Natural killer cell treated with Interleukin-12 subunit alpha and Interleukin-12 subunit beta and Interleukin-15 and Interleukin-18, amount 100 ng/mL, for 72 hours (primary cell): Measurements from ENCODE around the gene SUCLG2. TPM values are rescaled to one million over a fixed set of nuclear protein-coding genes. Genes with fewer than 3 reads are reported as not detected.

Experiments
- ATAC-seq, 2 donors: fragments of 150-1000 bp; cut with Tn5 transposase in 1 of 2; sonication (Bioruptor Pico), chemical (Tn5 transposase) in 1 of 2; 2 replicates each; pipeline ENCODE4 v1.10.0; 2021
- DNase-seq: peaks from one replicate; pipeline ENCODE4 v3.0.0; 2022; ENCODE audit warnings: low spot score
- H3K27ac Mint-ChIP-seq, 2 donors: 1 replicate in 1 of 2; 2 replicates in 1 of 2; pipeline ENCODE4 v1.8.0; 2022; ENCODE audit warnings: mixed read lengths in 2 of 2, mild to moderate bottlenecking in 1 of 2, moderate library complexity in 1 of 2
- H3K27me3 Mint-ChIP-seq, 2 donors: 1 replicate in 1 of 2; 2 replicates in 1 of 2; pipeline ENCODE4 v1.8.0; 2022; ENCODE audit warnings: mixed read lengths in 2 of 2
- H3K36me3 Mint-ChIP-seq: one replicate; pipeline ENCODE4 v1.8.0; 2022; ENCODE audit warnings: mixed read lengths
- H3K4me1 Mint-ChIP-seq, 2 donors: 1 replicate in 1 of 2; 2 replicates in 1 of 2; pipeline ENCODE4 v1.8.0; 2022; ENCODE audit warnings: low read depth in 2 of 2, mixed read lengths in 2 of 2, mild to moderate bottlenecking in 1 of 2
- H3K4me3 Mint-ChIP-seq: one replicate; pipeline ENCODE4 v1.8.0; 2022; ENCODE audit warnings: mixed read lengths
- H3K9me3 Mint-ChIP-seq: 2 replicates; pipeline ENCODE4 v1.8.0; 2022; ENCODE audit warnings: mixed read lengths
- total RNA-seq, 2 donors: library from RNA; stranded (reverse); gene quantifications; one replicate each; pipeline ENCODE4 v1.2.3, GENCODE V29; 2022

Gene SUCLG2
- total RNA-seq, 2 donors from 2014 or later: 18.9 to 28.2 TPM

DNA sequence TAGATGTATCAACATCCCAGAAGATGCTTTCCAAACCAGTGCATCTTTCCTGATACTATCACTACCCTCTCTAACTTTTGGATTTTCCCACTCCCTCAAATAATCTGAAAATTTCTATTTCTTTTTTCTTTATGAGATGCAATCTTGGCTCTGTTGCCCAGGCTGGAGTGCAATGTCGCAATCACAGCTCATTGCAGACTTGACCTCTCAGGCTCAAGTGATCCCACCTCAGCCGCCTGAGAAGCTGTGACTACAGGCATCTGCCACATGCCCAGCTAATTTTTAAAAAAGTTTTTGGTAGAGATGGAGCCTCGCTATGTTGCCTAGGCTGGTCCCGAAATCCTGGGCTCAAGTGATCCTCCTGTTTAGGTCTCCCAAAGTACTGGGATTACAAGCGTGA, 239.7 kb downstream of the SUCLG2 start:
- Mint-ChIP-seq H3K27me3 (no peaks in the 10 kb centered on the region), H3K27ac (no peak overlapping the region), H3K9me3 (no peaks in the 10 kb centered on the region), H3K4me3 (no peak overlapping the region), H3K4me1 (peaks cover 14 to 25% of the 10 kb centered on the region in 2 donors), H3K36me3 (peaks cover 12% of the 10 kb centered on the region)
- no peak for ATAC-seq
- no peak for DNase-seq

DNA sequence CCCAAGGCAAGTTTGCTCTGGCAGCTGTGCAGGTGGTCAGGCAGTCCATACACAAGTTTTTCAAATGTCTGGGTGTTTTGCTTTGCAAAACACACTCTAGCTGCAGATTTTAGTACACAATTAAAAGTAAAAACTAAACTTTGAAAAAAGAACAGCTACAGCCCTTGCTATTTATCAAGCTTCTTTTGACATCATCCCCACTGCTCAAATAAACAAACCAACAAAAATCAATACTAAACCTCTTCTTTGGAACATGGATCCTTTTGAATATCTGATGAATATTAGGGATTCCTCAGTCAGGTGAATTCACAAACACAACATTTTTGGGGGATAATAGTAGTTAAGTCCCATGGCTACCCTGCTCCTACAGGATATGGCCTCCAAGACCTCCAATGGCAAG, 249.2 kb downstream of the SUCLG2 start:
- H3K36me3 Mint-ChIP-seq: peaks cover 18% of the 10 kb centered on the region
- no peak for ATAC-seq
- DNase-seq: no peak
- no peak overlapping the region for H3K27ac Mint-ChIP-seq
- H3K9me3 Mint-ChIP-seq: no peaks in the 10 kb centered on the region
- peaks cover 8% of the 10 kb centered on the region in 2 donors for H3K4me1 Mint-ChIP-seq
- H3K27me3 Mint-ChIP-seq: no peaks in the 10 kb centered on the region
- H3K4me3 Mint-ChIP-seq: no peak overlapping the region

DNA sequence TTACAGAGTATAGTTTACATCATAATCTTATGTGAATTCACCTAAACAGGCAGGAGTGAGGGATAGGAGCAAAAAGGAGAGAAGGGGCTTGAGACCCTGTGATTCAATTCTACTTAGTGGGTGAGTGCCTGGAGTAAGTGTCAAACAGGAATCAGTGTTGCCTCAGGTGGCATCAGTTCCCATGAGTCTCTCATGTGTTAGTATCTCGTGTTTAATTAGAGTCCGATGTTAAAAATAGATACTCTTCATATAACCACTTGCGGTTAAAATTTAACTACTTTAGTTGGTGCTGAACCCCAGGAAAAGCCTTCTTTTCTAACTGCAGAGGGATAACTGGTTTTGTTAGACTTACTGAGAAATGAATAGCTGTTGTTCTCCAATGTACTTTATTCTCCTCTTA, 251.5 kb downstream of the SUCLG2 start:
- no peaks in the 10 kb centered on the region for H3K27me3 Mint-ChIP-seq
- no peaks in the 10 kb centered on the region for H3K9me3 Mint-ChIP-seq
- ATAC-seq (no peak), DNase-seq (no peak)
- peaks cover 12% of the 10 kb centered on the region for H3K36me3 Mint-ChIP-seq
- H3K27ac Mint-ChIP-seq: peak overlapping the region in 1 of 2 donors; percentile 47
- H3K4me3 Mint-ChIP-seq: no peak overlapping the region
- H3K4me1 Mint-ChIP-seq: peaks cover 4% of the 10 kb centered on the region in 2 donors

DNA sequence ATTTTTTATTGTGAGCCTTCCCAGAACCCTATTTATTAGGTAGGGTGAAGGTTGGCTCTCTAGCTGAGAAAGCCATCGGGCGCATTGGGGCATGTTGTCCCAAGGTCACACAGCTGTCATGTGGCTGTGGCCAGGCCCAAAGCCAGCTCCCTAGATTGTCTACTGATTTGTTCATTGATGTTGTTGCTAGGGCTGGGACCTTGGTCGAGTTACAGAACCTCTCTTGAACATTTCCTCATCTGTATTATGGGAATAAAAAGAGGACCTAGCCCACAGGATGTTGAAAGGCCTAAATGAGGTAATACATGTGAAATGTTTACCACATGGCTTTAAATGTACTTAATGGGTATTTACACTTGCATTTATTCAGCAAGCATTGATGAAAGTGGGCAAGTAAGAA, 252.5 kb downstream of the SUCLG2 start:
- H3K9me3 Mint-ChIP-seq: no peaks in the 10 kb centered on the region
- peaks cover 11% of the 10 kb centered on the region for H3K36me3 Mint-ChIP-seq
- no peak overlapping the region for H3K27ac Mint-ChIP-seq

DNA sequence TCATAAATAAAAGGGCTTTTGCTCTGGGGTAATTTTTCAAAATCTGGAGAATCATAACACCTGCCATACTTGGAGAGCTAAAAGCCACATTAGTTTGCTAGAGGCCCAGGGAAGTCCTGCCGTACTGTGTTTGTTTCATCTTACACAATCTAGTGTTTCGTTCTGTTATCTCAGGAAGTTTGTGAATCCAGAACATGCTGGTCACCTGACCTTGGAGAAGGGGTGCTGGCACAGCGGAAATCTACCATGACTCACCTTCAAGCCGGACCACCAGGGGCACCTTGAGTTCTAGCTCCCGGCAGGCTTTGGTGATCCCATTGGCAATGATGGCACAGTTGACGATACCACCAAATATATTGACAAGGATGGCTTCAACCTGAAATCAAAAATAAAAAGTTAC, 253.9 kb downstream of the SUCLG2 start:
- H3K4me1 Mint-ChIP-seq: peaks cover 4 to 10% of the 10 kb centered on the region in 2 donors
- no peaks in the 10 kb centered on the region for H3K27me3 Mint-ChIP-seq
- DNase-seq: no peak
- no peaks in the 10 kb centered on the region for H3K9me3 Mint-ChIP-seq
- ATAC-seq: no peak
- H3K4me3 Mint-ChIP-seq: no peak overlapping the region
- H3K36me3 Mint-ChIP-seq: peaks cover 5% of the 10 kb centered on the region
- no peak overlapping the region for H3K27ac Mint-ChIP-seq

More for the DNA sequence above, 252.5 kb downstream of the SUCLG2 start:
- Mint-ChIP-seq H3K4me1 (peaks cover 4% of the 10 kb centered on the region in 2 donors), H3K27me3 (no peaks in the 10 kb centered on the region), H3K4me3 (no peak overlapping the region)
- DNase-seq (no peak), ATAC-seq (no peak)

DNA sequence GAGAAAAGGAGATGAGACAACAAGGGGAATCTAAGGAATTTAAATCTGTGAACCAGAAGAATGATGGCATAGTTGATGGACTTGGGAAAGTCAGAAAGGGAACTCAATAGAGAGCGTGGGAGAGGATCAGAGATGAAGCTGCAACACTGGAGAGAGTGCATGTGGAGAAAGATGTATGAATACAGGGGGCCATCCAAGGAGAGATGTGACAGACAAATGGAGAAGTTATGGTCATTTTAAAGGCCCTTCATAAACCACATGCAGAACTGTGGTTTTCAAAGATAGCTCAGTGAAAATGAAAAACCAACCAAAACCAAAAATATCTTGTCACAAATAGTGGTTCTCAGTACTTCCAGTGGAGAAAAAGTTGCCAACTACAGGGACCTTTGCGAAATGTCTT, 265.2 kb downstream of the SUCLG2 start:
- no peak overlapping the region for H3K27ac Mint-ChIP-seq
- H3K4me1 Mint-ChIP-seq: peaks cover 24 to 31% of the 10 kb centered on the region in 2 donors
- peak overlapping the region; percentile 2 for H3K4me3 Mint-ChIP-seq
- H3K27me3 Mint-ChIP-seq: no peaks in the 10 kb centered on the region
- DNase-seq: no peak
- peaks cover 24% of the 10 kb centered on the region for H3K36me3 Mint-ChIP-seq
- peak in 1 of 2 donors; percentile 20 for ATAC-seq
- H3K9me3 Mint-ChIP-seq: peaks cover 3% of the 10 kb centered on the region

DNA sequence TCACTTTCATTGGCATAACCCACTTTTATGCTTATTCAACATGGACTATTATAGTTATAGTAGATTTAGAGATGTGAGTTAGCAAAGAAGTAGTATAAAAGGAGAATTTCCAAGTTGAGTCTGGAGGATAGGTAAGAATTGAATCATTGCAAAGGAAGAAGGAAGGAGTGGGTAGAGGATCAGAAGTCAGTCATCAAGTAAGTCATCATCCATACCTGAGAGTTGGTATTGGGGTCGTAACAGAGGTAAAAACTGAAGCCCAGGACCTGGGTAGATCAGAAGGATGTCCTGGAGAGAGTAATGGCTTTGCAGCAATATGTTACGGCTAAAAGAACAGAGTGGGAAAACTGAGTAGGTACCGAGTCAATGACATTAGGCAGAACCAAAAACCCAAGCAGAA, 265.7 kb downstream of the SUCLG2 start:
- H3K27ac Mint-ChIP-seq: no peak overlapping the region

DNA sequence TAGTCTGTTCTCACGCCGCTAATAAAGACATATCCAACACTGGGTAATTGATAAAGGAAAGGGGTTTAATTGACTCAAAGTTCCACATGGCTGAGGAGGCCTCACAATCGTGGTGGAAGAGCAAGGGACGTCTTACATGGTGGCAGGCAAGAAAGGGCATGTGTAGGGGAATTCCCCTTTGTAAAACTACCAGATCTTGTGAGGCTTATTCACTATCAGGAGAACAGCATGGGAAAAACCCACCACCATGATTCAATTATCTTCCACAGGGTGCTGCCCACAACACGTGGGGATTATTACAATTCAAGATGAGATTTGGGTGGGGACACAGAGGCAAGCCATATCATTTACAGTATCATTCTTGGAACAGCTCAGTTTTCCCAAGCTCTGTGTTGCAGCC, 268.0 kb downstream of the SUCLG2 start:
- H3K36me3 Mint-ChIP-seq: peaks cover 18% of the 10 kb centered on the region
- DNase-seq: no peak
- ATAC-seq: no peak
- H3K27ac Mint-ChIP-seq: no peak overlapping the region
- H3K9me3 Mint-ChIP-seq: peaks cover 3% of the 10 kb centered on the region
- H3K4me1 Mint-ChIP-seq: peaks cover 18 to 25% of the 10 kb centered on the region in 2 donors
- H3K4me3 Mint-ChIP-seq: no peak overlapping the region
- no peaks in the 10 kb centered on the region for H3K27me3 Mint-ChIP-seq

More for the DNA sequence above, 265.7 kb downstream of the SUCLG2 start:
- ATAC-seq: no peak
- no peak for DNase-seq
- Mint-ChIP-seq H3K9me3 (peaks cover 3% of the 10 kb centered on the region), H3K36me3 (peaks cover 24% of the 10 kb centered on the region), H3K27me3 (no peaks in the 10 kb centered on the region), H3K4me3 (peak overlapping the region; percentile 2), H3K4me1 (peaks cover 24 to 31% of the 10 kb centered on the region in 2 donors)

DNA sequence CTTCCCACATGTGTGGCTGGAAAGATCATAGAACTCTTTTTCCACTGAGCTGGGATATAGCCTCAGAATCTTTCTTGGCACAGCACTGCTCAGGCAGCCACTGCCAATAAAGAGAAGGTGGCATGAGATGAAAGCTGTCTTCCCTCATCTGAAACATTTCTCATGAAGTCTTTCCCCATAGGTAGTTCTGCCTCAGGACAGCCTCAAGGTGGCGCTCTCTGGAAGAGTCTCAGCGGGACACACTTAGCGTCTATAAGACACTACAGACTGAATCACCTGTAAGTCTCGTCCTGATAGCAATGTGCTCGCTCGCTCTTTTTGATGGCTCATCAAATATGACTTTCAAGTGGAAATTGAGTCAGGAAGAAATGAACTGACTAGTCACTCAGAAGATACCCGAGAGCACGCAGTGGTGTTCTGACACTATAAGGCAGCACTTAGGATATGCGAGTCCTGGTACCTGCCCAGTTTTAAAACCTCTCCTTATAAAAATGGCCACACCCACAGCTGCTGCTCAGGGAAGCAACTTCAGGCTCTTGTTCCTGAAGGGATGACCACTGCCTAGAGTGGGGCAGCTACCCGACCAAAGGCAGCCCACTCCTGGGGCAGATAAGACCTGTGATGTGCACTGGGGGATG, 269.5 kb downstream of the SUCLG2 start:
- DNase-seq (no peak), ATAC-seq (no peak)
- H3K4me1 Mint-ChIP-seq: peaks cover 18 to 19% of the 10 kb centered on the region in 2 donors

DNA sequence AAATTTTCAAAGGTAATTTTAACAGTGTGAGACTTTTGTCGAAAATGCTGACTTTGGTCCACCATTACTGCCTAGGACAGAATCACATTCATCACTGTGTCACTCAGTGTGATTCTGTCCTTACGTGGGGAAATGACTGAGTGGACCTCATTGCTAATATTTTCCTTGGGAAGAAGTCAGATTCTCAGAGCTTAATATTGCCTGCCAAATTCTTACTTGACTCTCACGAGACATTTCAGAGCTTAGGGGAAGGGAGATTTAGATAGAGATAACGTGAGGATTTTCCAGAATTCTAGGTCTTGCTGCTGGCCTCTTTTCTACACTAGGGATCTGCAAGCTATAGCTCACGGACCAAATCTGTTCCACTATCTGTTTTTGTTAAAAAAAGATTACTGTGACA, 270.4 kb downstream of the SUCLG2 start:
- H3K36me3 Mint-ChIP-seq: peaks cover 18% of the 10 kb centered on the region
- H3K27me3 Mint-ChIP-seq: no peaks in the 10 kb centered on the region
- no peak for DNase-seq
- no peak overlapping the region for H3K4me3 Mint-ChIP-seq
- peaks cover 3% of the 10 kb centered on the region for H3K9me3 Mint-ChIP-seq
- peaks cover 12% of the 10 kb centered on the region in 2 donors for H3K4me1 Mint-ChIP-seq
- H3K27ac Mint-ChIP-seq: no peak overlapping the region
- no peak for ATAC-seq

More for the DNA sequence above, 269.5 kb downstream of the SUCLG2 start:
- Mint-ChIP-seq H3K9me3 (peaks cover 3% of the 10 kb centered on the region), H3K36me3 (peaks cover 18% of the 10 kb centered on the region), H3K27ac (no peak overlapping the region), H3K4me3 (no peak overlapping the region), H3K27me3 (no peaks in the 10 kb centered on the region)

DNA sequence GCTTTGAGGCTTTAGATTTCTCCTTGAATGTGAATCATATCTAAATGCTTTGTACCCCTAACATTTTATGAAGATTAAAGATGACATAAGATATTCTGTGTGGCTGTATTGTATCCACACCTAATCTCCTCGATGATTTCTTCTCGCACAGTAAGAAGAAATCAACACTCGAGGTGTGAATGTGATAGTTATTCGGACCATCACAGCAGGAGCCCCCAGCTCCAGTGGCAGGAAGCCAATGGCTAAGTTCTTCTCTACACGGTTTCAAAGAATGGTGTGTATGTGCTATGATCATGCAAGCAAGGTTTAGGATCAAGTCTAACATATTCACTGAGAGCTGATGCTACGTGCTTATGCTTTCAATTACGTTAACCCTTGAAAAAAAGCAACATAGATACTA, 271.0 kb downstream of the SUCLG2 start:
- ATAC-seq (no peak), DNase-seq (no peak)
- Mint-ChIP-seq H3K27me3 (no peaks in the 10 kb centered on the region), H3K27ac (no peak overlapping the region), H3K4me3 (no peak overlapping the region), H3K36me3 (peaks cover 11% of the 10 kb centered on the region), H3K9me3 (peaks cover 3% of the 10 kb centered on the region), H3K4me1 (peaks cover 6 to 7% of the 10 kb centered on the region in 2 donors)

DNA sequence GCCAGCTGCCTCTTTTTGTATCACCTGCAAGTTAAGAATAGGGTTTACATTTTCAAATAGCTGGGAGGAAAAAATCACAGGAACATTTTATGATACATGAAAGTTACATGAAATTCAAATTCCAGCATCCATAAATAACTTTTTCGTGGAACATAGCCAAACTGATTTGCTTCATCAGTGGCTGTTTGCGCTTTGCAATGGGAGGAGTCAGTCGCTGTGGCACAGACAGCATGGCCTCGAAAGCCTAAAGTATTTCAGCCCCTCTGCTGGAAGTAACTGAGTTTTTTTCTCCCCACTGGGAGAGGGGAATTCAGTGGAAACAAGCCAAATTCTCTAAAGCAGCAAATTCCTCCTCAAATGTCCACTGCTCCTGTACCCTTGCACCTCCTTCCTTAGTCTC, 271.9 kb downstream of the SUCLG2 start:
- Mint-ChIP-seq H3K27me3 (no peaks in the 10 kb centered on the region), H3K4me3 (no peak overlapping the region), H3K36me3 (peaks cover 11% of the 10 kb centered on the region), H3K27ac (no peak overlapping the region), H3K9me3 (peaks cover 3% of the 10 kb centered on the region), H3K4me1 (peaks cover 6 to 13% of the 10 kb centered on the region in 2 donors)
- ATAC-seq (no peak), DNase-seq (no peak)

DNA sequence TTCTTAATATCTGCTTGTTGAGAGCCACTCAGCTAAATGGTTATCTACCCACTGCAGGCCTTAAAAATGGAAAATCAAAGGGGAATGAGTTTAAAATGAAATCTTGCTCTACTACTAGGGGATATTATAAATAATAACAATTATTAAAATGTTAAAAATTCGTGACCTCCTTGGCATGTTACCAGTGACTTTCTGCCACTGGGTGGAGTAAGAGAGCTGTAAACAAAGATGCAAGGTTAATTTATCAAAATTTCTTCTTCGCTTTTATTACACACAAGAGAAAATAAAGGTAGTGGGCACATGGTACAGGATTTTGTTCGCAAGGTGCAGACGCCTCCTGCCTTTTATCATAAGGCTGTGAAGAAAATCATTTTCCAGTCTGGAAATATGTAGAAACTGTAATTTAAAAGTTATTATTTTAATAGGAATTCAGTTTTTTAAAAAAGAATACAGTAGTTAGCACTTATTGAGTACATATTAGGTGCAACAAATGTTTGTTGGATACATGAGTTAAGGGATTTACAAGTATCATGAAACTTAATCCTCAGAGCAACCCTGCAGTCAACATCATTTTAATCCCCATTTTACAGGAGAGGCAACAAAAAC, 272.6 kb downstream of the SUCLG2 start:
- H3K4me1 Mint-ChIP-seq: peaks cover 2 to 10% of the 10 kb centered on the region in 2 donors
- peaks cover 6% of the 10 kb centered on the region for H3K36me3 Mint-ChIP-seq
- DNase-seq (no peak), ATAC-seq (no peak)
- H3K27me3 Mint-ChIP-seq: no peaks in the 10 kb centered on the region
- no peak overlapping the region for H3K27ac Mint-ChIP-seq
- no peak overlapping the region for H3K4me3 Mint-ChIP-seq
- peaks cover 3% of the 10 kb centered on the region for H3K9me3 Mint-ChIP-seq

DNA sequence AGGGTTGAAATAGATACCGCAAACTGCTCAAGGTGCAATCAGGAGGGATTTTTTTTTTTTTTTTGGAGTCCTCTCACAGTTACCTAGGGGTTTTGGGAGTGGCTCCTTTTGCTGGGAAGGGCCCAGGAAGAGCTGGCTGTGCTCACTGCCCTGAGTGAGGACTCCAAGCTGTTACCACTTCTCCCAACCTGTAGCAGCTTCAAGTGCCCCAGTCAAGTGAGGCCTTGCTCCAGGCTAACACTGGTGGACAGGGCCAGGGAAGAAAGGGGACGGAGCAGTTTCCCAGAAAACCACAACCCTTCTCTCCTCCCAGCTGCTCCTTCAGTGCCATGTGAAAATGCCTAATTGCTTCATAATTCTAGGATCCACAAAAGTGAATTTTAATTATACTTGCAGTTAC, 274.3 kb downstream of the SUCLG2 start:
- no peak overlapping the region for H3K4me3 Mint-ChIP-seq
- ATAC-seq: no peak
- no peak overlapping the region for H3K27ac Mint-ChIP-seq
- peaks cover 0 to 6% of the 10 kb centered on the region in 2 donors for H3K4me1 Mint-ChIP-seq
- H3K9me3 Mint-ChIP-seq: no peaks in the 10 kb centered on the region
- no peaks in the 10 kb centered on the region for H3K27me3 Mint-ChIP-seq
- H3K36me3 Mint-ChIP-seq: no peaks in the 10 kb centered on the region
- DNase-seq: no peak
